Epithelial cell of esophagus (primary cell): ENCODE measurements around the gene ZNF646.

Experiments used
- DNase-seq: peaks from one replicate; pipeline ENCODE4 v3.0.0; 2010; ENCODE audit warnings: low read depth
- H3K4me3 ChIP-seq: 2 replicates; pipeline ENCODE4 v1.5.1; 2011; ENCODE audit warnings: mild to moderate bottlenecking, low read length, control low read depth
- TF ChIP-seq, protein P1 (sequence below): IDR thresholded peaks from 2 replicates; pipeline ENCODE4 v1.5.1; 2011; ENCODE audit warnings: low read depth, mild to moderate bottlenecking, low read length, control low read depth, inconsistent platforms; ENCODE audit not compliant: insufficient read depth; ENCODE audit errors: missing control alignments

ZNF646 gene

GRCh38 chr16:31077024-31077423 lies 2.8 kb downstream of the ZNF646 start:
- no peak overlapping the region for H3K4me3 ChIP-seq
- TF ChIP-seq, protein P1, sequence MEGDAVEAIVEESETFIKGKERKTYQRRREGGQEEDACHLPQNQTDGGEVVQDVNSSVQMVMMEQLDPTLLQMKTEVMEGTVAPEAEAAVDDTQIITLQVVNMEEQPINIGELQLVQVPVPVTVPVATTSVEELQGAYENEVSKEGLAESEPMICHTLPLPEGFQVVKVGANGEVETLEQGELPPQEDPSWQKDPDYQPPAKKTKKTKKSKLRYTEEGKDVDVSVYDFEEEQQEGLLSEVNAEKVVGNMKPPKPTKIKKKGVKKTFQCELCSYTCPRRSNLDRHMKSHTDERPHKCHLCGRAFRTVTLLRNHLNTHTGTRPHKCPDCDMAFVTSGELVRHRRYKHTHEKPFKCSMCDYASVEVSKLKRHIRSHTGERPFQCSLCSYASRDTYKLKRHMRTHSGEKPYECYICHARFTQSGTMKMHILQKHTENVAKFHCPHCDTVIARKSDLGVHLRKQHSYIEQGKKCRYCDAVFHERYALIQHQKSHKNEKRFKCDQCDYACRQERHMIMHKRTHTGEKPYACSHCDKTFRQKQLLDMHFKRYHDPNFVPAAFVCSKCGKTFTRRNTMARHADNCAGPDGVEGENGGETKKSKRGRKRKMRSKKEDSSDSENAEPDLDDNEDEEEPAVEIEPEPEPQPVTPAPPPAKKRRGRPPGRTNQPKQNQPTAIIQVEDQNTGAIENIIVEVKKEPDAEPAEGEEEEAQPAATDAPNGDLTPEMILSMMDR = no peak
- DNase-seq = no peak

DNA sequence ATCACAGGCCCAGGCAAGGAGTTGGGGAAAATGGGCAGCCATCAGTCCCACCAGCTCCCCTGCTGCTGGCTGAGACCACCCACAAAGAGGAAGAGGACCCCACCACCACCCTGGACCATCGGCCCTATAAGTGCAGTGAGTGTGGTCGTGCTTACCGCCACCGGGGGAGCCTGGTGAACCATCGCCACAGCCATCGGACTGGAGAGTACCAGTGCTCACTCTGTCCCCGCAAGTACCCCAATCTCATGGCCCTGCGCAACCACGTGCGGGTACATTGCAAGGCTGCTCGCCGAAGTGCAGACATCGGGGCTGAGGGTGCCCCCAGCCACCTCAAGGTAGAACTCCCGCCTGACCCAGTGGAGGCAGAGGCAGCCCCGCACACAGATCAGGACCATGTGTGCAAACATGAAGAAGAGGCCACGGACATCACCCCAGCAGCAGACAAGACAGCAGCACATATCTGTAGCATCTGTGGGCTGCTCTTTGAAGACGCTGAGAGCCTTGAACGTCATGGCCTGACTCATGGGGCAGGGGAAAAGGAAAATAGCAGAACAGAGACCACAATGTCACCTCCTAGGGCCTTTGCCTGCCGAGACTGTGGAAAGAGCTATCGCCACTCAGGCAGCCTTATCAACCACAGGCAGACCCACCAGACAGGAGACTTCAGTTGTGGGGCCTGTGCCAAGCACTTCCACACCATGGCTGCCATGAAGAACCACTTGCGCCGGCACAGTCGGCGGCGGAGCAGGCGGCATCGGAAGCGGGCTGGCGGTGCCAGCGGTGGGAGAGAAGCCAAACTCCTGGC lies 3.6 kb downstream of the ZNF646 start:
- TF ChIP-seq, protein P1 = no peak
- no peak overlapping the region for H3K4me3 ChIP-seq
- no peak for DNase-seq

DNA sequence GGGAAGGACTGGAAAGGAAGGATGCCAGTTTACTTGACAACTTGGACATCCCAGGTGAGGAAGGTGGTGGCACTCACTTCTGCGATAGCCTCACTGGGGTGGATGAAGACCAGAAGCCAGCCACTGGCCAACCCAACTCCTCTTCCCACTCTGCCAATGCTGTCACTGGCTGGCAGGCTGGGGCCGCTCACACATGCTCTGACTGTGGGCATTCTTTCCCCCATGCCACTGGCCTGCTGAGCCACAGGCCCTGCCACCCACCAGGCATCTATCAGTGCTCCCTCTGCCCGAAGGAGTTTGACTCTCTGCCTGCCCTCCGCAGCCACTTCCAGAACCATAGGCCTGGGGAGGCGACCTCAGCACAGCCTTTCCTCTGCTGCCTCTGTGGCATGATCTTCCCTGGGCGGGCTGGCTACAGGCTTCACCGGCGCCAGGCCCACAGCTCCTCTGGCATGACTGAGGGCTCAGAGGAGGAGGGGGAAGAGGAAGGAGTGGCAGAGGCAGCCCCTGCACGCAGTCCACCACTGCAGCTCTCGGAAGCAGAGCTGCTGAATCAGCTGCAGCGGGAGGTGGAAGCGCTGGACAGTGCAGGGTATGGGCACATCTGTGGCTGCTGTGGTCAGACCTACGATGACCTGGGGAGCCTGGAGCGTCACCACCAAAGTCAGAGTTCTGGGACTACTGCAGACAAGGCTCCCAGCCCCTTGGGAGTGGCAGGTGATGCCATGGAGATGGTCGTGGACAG lies 4.5 kb downstream of the ZNF646 start:
- no peak overlapping the region for H3K4me3 ChIP-seq
- DNase-seq = no peak
- TF ChIP-seq, protein P1 = no peak

DNA sequence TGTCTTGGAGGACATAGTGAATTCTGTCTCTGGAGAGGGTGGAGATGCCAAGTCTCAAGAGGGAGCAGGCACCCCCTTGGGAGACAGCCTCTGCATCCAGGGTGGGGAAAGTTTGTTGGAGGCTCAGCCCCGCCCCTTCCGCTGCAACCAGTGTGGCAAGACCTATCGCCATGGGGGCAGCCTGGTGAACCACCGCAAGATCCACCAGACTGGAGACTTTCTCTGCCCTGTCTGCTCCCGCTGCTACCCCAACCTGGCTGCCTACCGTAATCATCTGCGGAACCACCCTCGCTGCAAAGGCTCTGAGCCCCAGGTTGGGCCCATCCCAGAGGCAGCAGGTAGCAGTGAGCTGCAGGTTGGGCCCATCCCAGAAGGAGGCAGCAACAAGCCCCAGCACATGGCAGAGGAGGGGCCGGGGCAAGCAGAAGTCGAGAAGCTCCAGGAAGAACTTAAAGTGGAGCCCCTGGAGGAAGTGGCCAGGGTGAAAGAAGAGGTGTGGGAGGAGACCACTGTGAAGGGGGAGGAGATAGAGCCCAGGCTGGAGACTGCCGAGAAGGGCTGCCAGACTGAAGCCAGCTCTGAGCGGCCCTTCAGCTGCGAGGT lies 5.2 kb downstream of the ZNF646 start:
- DNase-seq = no peak
- H3K4me3 ChIP-seq = no peak overlapping the region
- TF ChIP-seq, protein P1 = no peak

GRCh38 chr16:31080035-31080629 lies 5.9 kb downstream of the ZNF646 start:
- H3K4me3 ChIP-seq = no peak overlapping the region
- DNase-seq = no peak
- TF ChIP-seq, protein P1 = no peak

DNA sequence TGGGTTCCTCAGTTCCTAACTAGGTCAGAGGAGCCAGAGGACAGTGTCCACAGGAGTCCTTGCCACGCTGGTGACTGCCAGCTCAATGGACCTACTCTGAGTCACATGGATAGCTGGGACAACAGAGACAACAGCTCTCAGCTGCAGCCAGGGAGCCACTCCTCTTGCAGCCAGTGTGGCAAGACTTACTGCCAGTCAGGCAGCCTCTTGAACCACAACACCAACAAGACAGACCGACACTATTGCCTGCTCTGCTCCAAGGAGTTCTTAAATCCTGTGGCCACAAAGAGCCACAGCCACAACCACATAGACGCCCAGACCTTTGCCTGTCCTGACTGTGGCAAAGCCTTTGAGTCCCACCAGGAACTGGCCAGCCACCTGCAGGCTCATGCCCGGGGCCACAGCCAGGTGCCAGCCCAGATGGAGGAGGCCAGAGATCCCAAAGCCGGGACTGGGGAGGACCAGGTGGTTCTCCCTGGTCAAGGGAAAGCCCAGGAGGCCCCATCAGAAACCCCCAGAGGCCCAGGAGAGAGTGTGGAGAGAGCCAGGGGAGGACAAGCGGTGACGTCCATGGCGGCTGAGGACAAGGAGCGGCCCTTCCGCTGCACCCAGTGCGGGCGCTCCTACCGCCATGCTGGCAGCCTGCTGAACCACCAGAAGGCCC lies 6.7 kb downstream of the ZNF646 start:
- no peak for DNase-seq
- no peak overlapping the region for H3K4me3 ChIP-seq
- TF ChIP-seq, protein P1 = no peak
